Measurements from ENCODE around the gene PCDHB9. TPM values are rescaled to one million over a fixed set of nuclear protein-coding genes. Genes with fewer than 3 reads are reported as not detected.
A peak's percentile ranks its signal among the peaks of the same experiment; 100 is the strongest.
"Not testable (repeated sequence)": the region's sequence is repeated elsewhere in the genome, so short reads cannot be mapped to it uniquely, and the experiment has no call there.

The PCDHB9 gene
- polyA plus RNA-seq (2013, experiment 1 of 2; ENCODE audit: insufficient read length), result 0.56 TPM
- polyA plus RNA-seq (2013, experiment 2 of 2; ENCODE audit: insufficient read length), result 0.47 TPM

- peak; percentile 7 for DNase-seq
Observed at GRCh38 chr5:141186897-141187512, at the start of gene PCDHB9. PCDHB9 (plus strand) TSS chr5:141187161; CDS start chr5:141187319, 158 bp downstream.

DNA sequence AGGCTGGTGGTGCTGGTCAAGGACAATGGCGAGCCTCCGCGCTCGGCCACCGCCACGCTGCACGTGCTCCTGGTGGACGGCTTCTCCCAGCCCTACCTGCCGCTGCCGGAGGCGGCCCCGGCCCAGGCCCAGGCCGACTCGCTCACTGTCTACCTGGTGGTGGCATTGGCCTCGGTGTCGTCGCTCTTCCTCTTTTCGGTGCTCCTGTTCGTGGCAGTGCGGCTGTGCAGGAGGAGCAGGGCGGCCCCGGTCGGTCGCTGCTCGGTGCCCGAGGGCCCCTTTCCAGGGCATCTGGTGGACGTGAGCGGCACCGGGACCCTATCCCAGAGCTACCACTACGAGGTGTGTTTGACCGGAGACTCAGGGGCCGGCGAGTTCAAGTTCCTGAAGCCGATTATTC lies 49.6 kb upstream of the PCDHB9 start:
- DNase-seq, result not testable (repeated sequence)

- DNase-seq, result peak; percentile 6
Observed at GRCh38 chr5:141149812-141150211, 37.1 kb upstream of the PCDHB9 start, which contains the start of gene PCDHB6. PCDHB6 (plus strand) TSS chr5:141150057; CDS start chr5:141150258, 201 bp downstream.

DNA sequence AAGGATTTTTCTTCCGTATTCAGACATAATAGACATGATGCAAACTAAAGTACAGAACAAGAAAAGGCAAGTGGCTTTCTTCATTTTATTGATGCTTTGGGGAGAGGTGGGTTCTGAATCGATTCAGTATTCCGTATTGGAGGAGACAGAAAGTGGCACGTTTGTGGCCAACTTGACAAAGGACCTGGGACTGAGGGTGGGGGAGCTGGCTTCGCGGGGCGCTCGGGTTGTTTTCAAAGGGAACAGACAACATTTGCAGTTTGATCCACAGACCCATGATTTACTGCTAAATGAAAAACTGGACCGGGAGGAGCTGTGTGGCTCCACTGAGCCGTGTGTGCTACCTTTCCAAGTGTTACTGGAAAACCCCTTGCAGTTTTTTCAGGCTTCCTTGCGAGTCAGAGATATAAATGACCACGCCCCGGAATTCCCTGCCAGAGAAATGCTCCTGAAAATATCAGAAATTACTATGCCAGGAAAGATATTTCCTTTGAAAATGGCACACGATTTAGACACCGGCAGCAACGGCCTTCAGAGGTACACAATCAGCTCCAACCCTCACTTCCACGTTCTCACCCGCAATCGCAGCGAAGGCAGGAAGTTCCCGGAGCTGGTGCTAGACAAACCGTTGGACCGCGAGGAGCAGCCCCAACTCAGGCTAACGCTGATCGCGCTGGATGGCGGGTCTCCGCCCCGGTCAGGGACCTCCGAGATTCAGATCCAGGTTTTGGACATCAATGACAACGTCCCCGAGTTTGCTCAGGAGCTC lies 36.6 kb upstream of the PCDHB9 start:
- DNase-seq, result no peak

- no peak for DNase-seq
Observed at GRCh38 chr5:141150993-141151325, 36.0 kb upstream of the PCDHB9 start.

GRCh38 chr5:141151632-141152031 lies 35.3 kb upstream of the PCDHB9 start:
- not testable (repeated sequence) for DNase-seq

DNA sequence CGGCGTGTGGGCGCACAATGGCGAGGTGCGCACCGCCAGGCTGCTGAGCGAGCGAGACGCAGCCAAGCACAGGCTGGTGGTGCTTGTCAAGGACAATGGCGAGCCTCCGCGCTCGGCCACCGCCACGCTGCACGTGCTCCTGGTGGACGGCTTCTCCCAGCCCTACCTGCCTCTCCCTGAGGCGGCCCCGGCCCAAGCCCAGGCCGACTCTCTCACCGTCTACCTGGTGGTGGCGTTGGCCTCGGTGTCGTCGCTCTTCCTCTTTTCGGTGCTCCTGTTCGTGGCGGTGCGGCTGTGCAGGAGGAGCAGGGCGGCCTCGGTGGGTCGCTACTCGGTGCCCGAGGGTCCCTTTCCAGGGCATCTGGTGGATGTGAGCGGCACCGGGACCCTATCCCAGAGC lies 34.9 kb upstream of the PCDHB9 start:
- DNase-seq, result not testable (repeated sequence)

- no peak for DNase-seq
Observed at GRCh38 chr5:141155540-141156374, 31.2 kb upstream of the PCDHB9 start.

DNA sequence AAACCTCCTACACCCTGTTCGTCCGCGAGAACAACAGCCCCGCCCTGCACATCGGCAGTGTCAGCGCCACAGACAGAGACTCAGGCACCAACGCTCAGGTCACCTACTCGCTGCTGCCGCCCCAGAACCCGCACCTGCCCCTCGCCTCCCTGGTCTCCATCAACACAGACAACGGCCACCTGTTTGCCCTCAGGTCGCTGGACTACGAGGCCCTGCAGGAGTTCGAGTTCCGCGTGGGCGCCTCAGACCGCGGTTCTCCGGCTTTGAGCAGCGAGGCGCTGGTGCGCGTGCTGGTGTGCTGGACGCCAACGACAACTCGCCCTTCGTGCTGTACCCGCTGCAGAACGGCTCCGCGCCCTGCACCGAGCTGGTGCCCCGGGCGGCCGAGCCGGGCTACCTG lies 29.6 kb upstream of the PCDHB9 start:
- DNase-seq, result not testable (repeated sequence)

DNA sequence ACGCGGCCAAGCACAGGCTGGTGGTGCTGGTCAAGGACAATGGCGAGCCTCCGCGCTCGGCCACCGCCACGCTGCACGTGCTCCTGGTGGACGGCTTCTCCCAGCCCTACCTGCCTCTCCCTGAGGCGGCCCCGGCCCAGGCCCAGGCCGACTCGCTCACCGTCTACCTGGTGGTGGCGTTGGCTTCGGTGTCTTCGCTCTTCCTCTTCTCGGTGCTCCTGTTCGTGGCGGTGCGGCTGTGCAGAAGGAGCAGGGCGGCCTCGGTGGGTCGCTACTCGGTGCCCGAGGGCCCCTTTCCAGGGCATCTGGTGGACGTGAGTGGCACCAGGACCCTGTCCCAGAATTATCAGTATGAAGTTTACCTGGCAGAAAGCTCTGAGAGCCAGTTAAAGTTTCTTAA lies 29.1 kb upstream of the PCDHB9 start:
- DNase-seq, result not testable (repeated sequence)

GRCh38 chr5:141172381-141173204 lies 14.4 kb upstream of the PCDHB9 start, which contains the start of gene PCDHB7:
PCDHB7 (plus strand) TSS chr5:141172644; CDS start chr5:141172836, 192 bp downstream.
- DNase-seq, result peak; percentile 31

DNA sequence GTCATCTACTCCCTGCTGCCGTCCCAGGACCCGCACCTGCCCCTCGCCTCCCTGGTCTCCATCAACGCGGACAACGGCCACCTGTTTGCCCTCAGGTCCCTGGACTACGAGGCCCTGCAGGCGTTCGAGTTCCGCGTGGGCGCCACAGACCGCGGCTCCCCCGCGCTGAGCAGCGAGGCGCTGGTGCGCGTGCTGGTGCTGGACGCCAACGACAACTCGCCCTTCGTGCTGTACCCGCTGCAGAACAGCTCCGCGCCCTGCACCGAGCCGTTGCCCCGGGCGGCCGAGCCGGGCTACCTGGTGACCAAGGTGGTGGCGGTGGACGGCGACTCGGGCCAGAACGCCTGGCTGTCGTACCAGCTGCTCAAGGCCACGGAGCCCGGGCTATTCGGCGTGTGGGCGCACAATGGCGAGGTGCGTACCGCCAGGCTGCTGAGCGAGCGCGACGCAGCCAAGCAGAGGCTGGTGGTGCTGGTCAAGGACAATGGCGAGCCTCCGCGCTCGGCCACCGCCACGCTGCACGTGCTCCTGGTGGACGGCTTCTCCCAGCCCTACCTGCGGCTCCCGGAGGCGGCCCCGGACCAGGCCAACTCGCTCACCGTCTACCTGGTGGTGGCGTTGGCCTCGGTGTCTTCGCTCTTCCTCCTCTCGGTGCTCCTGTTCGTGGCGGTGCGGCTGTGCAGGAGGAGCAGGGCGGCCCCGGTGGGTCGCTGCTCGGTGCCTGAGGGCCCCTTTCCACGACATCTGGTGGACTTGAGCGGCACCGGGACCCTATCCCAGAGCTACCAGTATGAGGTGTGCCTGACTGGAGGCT lies 12.5 kb upstream of the PCDHB9 start:
- not testable (repeated sequence) for DNase-seq

DNA sequence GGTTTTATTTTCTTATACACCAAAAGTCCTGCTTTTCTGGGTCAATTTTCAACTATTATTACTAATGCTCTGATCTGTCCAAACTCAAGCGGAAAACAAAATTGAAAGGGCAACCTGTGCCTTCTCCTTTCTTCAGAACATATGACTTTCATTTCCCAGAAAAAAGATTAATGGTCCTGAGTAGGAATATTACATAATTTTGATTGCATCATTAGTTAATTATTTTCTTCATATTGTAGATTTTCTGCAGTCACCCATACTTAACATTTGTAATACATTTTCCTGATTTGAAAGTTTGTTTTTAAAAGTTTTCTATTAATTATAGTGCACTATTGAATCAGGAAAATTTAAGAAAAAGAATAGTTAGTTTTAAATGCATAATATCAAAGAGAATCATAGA lies 11.0 kb upstream of the PCDHB9 start:
- no peak for DNase-seq

- DNase-seq, result not testable (repeated sequence)
Observed at GRCh38 chr5:141177577-141178191, 9.3 kb upstream of the PCDHB9 start, which contains the start of gene PCDHB8. PCDHB8 (plus strand) TSS chr5:141177790; CDS start chr5:141178035, 245 bp downstream.

DNA sequence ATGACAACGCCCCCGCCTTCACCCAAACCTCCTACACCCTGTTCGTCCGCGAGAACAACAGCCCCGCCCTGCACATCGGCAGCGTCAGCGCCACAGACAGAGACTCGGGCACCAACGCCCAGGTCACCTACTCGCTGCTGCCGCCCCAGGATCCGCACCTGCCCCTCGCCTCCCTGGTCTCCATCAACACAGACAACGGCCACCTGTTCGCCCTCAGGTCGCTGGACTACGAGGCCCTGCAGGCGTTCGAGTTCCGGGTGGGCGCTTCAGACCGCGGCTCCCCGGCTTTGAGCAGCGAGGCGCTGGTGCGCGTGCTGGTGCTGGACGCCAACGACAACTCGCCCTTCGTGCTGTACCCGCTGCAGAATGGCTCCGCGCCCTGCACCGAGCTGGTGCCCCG lies 7.6 kb upstream of the PCDHB9 start:
- DNase-seq, result not testable (repeated sequence)

GRCh38 chr5:141179876-141180275 lies 7.1 kb upstream of the PCDHB9 start:
- DNase-seq, result not testable (repeated sequence)

DNA sequence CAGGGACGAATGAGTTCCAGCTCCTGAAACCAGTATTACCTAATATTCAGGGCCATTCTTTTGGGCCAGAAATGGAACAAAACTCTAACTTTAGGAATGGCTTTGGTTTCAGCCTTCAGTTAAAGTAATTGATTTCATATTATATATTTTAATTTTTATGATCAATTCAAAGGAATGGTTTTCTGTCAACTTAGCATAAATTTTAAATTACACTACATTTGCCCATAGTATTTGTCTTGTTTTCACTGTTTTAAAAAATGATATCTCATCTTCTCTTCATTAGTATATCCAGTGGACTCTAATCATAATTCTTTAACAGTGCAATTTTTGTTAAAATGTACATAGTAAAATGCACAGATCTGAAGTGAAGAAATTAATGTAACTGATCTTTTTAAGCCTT lies 6.6 kb upstream of the PCDHB9 start:
- DNase-seq, result no peak

DNA sequence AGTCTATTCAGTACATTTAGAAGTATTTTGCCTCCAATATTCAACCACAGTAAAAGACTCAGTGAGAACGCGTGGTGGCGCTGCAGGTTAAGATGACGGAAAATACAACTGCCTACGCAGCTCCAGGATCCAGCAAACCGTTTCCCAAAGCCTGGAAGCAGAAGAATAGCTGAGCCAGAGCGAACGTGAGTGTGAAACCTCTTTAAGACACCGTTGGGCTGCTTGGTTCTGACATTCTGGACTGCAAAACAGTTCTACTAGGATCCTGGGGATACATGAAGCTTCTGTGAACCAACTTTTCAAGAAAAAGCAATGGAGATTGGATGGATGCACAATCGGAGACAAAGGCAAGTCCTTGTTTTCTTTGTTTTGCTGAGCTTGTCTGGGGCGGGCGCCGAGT lies 4.7 kb upstream of the PCDHB9 start, which contains the start of gene PCDHB16:
TSS of gene PCDHB16 (plus strand) at position 140 of the 400 bp plus-strand sequence. CDS start at position 313, 173 bp downstream.
- DNase-seq, result peak; percentile 25

DNA sequence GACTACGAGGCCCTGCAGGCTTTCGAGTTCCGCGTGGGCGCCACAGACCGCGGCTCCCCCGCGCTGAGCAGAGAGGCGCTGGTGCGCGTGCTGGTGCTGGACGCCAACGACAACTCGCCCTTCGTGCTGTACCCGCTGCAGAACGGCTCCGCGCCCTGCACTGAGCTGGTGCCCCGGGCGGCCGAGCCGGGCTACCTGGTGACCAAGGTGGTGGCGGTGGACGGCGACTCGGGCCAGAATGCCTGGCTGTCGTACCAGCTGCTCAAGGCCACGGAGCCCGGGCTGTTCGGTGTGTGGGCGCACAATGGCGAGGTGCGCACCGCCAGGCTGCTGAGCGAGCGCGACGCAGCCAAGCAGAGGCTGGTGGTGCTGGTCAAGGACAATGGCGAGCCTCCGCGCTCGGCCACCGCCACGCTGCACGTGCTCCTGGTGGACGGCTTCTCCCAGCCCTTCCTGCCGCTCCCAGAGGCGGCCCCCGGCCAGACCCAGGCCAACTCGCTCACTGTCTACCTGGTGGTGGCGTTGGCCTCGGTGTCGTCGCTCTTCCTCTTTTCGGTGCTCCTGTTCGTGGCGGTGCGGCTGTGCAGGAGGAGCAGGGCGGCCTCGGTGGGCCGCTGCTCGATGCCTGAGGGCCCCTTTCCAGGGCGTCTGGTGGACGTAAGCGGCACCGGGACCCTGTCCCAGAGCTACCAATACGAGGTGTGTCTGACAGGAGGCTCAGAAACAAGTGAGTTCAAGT lies 2.7 kb upstream of the PCDHB9 start:
- DNase-seq, result not testable (repeated sequence)

All from fibroblast of skin of back (primary cell).